GM10266 (cell line): ENCODE measurements around the gene RNF115.

ENCODE experiments used
- DNase-seq: peaks from one replicate; pipeline ENCODE4 v3.0.0; 2012; ENCODE audit errors: extremely low spot score
- CTCF ChIP-seq: IDR thresholded peaks from 2 replicates; pipeline ENCODE4 v1.5.1; 2012; ENCODE audit warnings: mild to moderate bottlenecking, low read depth; ENCODE audit not compliant: control insufficient read depth, insufficient read depth; ENCODE audit errors: missing control alignments

The RNF115 gene

GRCh38 chr1:145858238-145858900 lies 34.5 kb upstream of the RNF115 start:
- TF ChIP-seq CTCF, result no peak
- DNase-seq, result peak; percentile 62

- TF ChIP-seq CTCF, result no peak
- no peak for DNase-seq
Measured at GRCh38 chr1:145857170-145857569, 33.3 kb upstream of the RNF115 start.

GRCh38 chr1:145855426-145855948 lies 31.6 kb upstream of the RNF115 start:
- TF ChIP-seq CTCF, result no peak
- DNase-seq, result no peak

GRCh38 chr1:145849356-145850160 lies 25.7 kb upstream of the RNF115 start:
- TF ChIP-seq CTCF, result peak; percentile 33
- DNase-seq, result no peak

GRCh38 chr1:145847827-145848226 lies 23.9 kb upstream of the RNF115 start:
- no peak for TF ChIP-seq CTCF
- no peak for DNase-seq

GRCh38 chr1:145846201-145846612 lies 22.3 kb upstream of the RNF115 start:
- peak; percentile 72 for TF ChIP-seq CTCF
- peak; percentile 65 for DNase-seq

- peak; percentile 86 for TF ChIP-seq CTCF
- peak; percentile 80 for DNase-seq
Measured at GRCh38 chr1:145845514-145846161, 21.7 kb upstream of the RNF115 start, which contains the start of gene NUDT17. TSS of gene NUDT17 (plus strand) at chr1:145845630. CDS start at chr1:145845641, 11 bp downstream.
